ENCODE data around the gene ENDOU. TPM values are rescaled to one million over a fixed set of nuclear protein-coding genes. Genes with fewer than 3 reads are reported as not detected.

ENDOU gene
- polyA plus RNA-seq, 1 of the 3 experiments (the other 2 are of a cell fraction), result not detected

- Histone ChIP-seq H3K27ac (ENCODE audit: low read depth in 2 of 2, low read length in 1 of 2) (no peak overlapping the region), H3K27me3 (ENCODE audit: insufficient read depth) (no peaks in the 10 kb centered on the region), H3K4me2 (no peak overlapping the region), H4K20me1 (ENCODE audit: insufficient read depth) (no peaks in the 10 kb centered on the region), H3K4me3 (ENCODE audit: low read depth in 2 of 2, low read length in 1 of 2) (no peak overlapping the region), H3K9me2 (no peaks in the 10 kb centered on the region), H3F3A (replicated peaks; ENCODE audit: insufficient read depth) (no peaks in the 10 kb centered on the region), H3K9ac (no peak overlapping the region), H3K9me3 (no peaks in the 10 kb centered on the region), H3K36me3 (replicated peaks in 1 of 2; ENCODE audit: control insufficient read depth in 1 of 2, insufficient read depth in 2 of 2, low read length in 1 of 2) (no peaks in the 10 kb centered on the region), H3K4me1 (ENCODE audit: control insufficient read depth in 1 of 2, insufficient read depth in 2 of 2, low read depth in 1 of 2, low read length in 1 of 2) (peaks cover 13 to 29% of the 10 kb centered on the region in 2 experiments; a peak in 3 of 4 replicates), H3K79me2 (ENCODE audit: insufficient read depth) (no peaks in the 10 kb centered on the region), H2AFZ (ENCODE audit: low read depth) (no peak overlapping the region)
- DNase-seq, result peak; percentile 53
- WGBS (ENCODE audit: low lambda C conversion rate), result 57% methylated on average over 9 of the region's 9 CpGs
- no peak for TF ChIP-seq EZH2phosphoT487 (IDR thresholded peaks at IDR 0.05; ENCODE audit: borderline replicate concordance, low read depth)
- TF ChIP-seq SMC3 (IDR thresholded peaks at IDR 0.05; ENCODE audit: low read depth, low read length), result no peak
- no peak for TF ChIP-seq ELF1 (IDR thresholded peaks at IDR 0.05)
- TF ChIP-seq GATA2 (CRISPR knock-in tag; IDR thresholded peaks at IDR 0.05), result no peak
- TF ChIP-seq, protein P1, sequence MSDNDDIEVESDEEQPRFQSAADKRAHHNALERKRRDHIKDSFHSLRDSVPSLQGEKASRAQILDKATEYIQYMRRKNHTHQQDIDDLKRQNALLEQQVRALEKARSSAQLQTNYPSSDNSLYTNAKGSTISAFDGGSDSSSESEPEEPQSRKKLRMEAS (IDR thresholded peaks at IDR 0.05; ENCODE audit: low read depth), result no peak
- no peak for TF ChIP-seq GABPA (IDR thresholded peaks at IDR 0.05; ENCODE audit: low read depth)
- TF ChIP-seq FOXJ3 (CRISPR knock-in tag; IDR thresholded peaks at IDR 0.05), result no peak
- TF ChIP-seq TCF12 (IDR thresholded peaks at IDR 0.05), result no peak
- no peak for TF ChIP-seq CTCF (IDR thresholded peaks at IDR 0.05)
- ChIA-PET POLR2A (interaction anchor here (0.6 to 1.1 kb wide), 2 partner anchors 37 to 362 kb away, joined by 3 read pairs; partner anchors contain the start of gene RPAP3), CTCF (interaction anchor here (1.1 to 43.0 kb wide), 15 partner anchors 14 to 97 kb away, joined by 3 to 1294 read pairs (median 9); partner anchors contain the start of genes ENDOU, RAPGEF3 and SLC48A1)
These were observed 18.1 kb upstream of the ENDOU start for GRCh38 chr12:47743311-47743860.

DNA sequence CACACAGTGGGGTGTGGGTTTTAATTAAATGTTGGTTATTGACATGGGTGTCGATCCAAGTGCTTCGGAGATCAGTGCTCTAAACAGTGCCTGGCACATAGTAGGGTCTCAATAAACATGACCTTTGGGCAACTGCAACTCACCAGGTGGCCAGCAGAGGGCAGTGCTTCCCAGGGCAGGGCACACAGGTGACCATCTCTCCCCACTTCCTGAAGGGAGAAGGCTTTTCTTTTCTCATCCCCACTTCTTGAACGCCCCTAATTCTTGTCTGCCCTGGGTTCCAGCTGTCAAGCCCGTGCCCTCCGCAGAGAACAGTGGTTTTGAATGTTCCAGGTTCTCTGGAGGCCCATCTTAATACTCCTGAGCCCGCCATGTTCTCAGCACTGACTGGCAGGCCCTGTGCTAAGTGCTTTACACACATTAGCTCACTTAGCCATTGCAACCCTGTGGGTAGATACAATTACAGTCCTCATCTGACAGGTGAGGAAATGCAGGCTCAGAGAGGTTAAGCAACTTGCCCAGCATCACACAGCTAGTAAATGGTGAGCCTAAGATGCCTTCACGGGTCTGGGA is 17.0 kb upstream of the ENDOU start:
- peak; percentile 72 for DNase-seq
- POLR2A ChIA-PET, result interaction anchor here (0.6 kb wide), 1 partner anchor 1046 kb away, joined by 3 read pairs; the partner anchor contains the start of gene ADCY6

More for the DNA sequence above, 17.0 kb upstream of the ENDOU start:
- H2AFZ ChIP-seq (ENCODE audit: low read depth), result no peak overlapping the region
- no peak overlapping the region for H3K4me3 ChIP-seq (ENCODE audit: low read depth in 2 of 2, low read length in 1 of 2)
- H3K36me3 ChIP-seq (replicated peaks in 1 of 2; ENCODE audit: control insufficient read depth in 1 of 2, insufficient read depth in 2 of 2, low read length in 1 of 2), result no peaks in the 10 kb centered on the region
- no peak overlapping the region for H3K27ac ChIP-seq (ENCODE audit: low read depth in 2 of 2, low read length in 1 of 2)
- no peaks in the 10 kb centered on the region for H4K20me1 ChIP-seq (ENCODE audit: insufficient read depth)
- H3K9me2 ChIP-seq, result no peaks in the 10 kb centered on the region
- TF ChIP-seq ELF1 (IDR thresholded peaks at IDR 0.05), result no peak
- TF ChIP-seq CTCF (IDR thresholded peaks at IDR 0.05), result peak; percentile 98
- TF ChIP-seq SMC3 (IDR thresholded peaks at IDR 0.05; ENCODE audit: low read depth, low read length), result peak; percentile 79
- TF ChIP-seq RCOR1 (IDR thresholded peaks at IDR 0.05; ENCODE audit: low read length), result peak; percentile 51; the same call in 1 of the 2 replicates
- TF ChIP-seq RAD21 (IDR thresholded peaks at IDR 0.05; ENCODE audit: low read length), result peak; percentile 82
- H3K79me2 ChIP-seq (ENCODE audit: insufficient read depth), result no peaks in the 10 kb centered on the region
- no peak overlapping the region for H3K4me2 ChIP-seq
- H3K27me3 ChIP-seq (ENCODE audit: insufficient read depth), result no peaks in the 10 kb centered on the region
- WGBS (ENCODE audit: low lambda C conversion rate), result 54% methylated on average over 7 of the region's 7 CpGs
- CTCF ChIA-PET, result interaction anchor here (0.7 to 43.0 kb wide), 29 partner anchors 15 to 408 kb away, joined by 3 to 1294 read pairs (median 6); partner anchors contain the start of genes ENDOU, HDAC7, RAPGEF3 and SLC48A1
- H3K4me1 ChIP-seq (ENCODE audit: control insufficient read depth in 1 of 2, insufficient read depth in 2 of 2, low read depth in 1 of 2, low read length in 1 of 2), result peaks cover 14 to 39% of the 10 kb centered on the region in 2 experiments; a peak in 3 of 4 replicates
- no peaks in the 10 kb centered on the region for H3K9me3 ChIP-seq
- H3K9ac ChIP-seq, result no peak overlapping the region
- H3F3A ChIP-seq (replicated peaks; ENCODE audit: insufficient read depth), result no peaks in the 10 kb centered on the region
